Keratinocyte (primary cell): ENCODE results near the gene LRRC4. TPM values are rescaled to one million over a fixed set of nuclear protein-coding genes. Genes with fewer than 3 reads are reported as not detected.

Source experiments
- DNase-seq: peaks from one replicate; pipeline ENCODE4 v3.0.0-alpha.2; 2011; ENCODE audit warnings: low read depth, missing footprints, low spot score
- FAIRE-seq: peaks from 2 replicates; lab custom pipeline; 2011; peaks lifted over from hg19 to GRCh38; lab: Jason Lieb, UNC
- H2AFZ ChIP-seq: 2 replicates; pipeline ENCODE4 v1.6.0; 2012; ENCODE audit warnings: low read length, control low read depth, inconsistent platforms; ENCODE audit not compliant: control insufficient read depth
- H3K27ac ChIP-seq: 2 replicates; pipeline ENCODE4 v1.5.1; 2011; ENCODE audit warnings: low read length; ENCODE audit not compliant: control insufficient read depth, insufficient read depth
- H3K27me3 ChIP-seq: 3 replicates; pipeline ENCODE4 v1.6.0; 2011; ENCODE audit warnings: low read length; ENCODE audit not compliant: control insufficient read depth, insufficient read depth; ENCODE audit errors: extremely low read depth
- H3K36me3 ChIP-seq, 2 experiments: 2 replicates in 1 of 2; 3 replicates in 1 of 2; pipeline ENCODE4 v1.5.1; 2011; ENCODE audit warnings: low read length in 2 of 2, mild to moderate bottlenecking in 1 of 2; ENCODE audit not compliant: control insufficient read depth in 2 of 2, insufficient read depth in 2 of 2; ENCODE audit errors: extremely low read depth in 1 of 2
- H3K4me1 ChIP-seq: 3 replicates; pipeline ENCODE4 v1.5.1; 2011; ENCODE audit warnings: low read length; ENCODE audit not compliant: control insufficient read depth, insufficient read depth; ENCODE audit errors: extremely low read depth
- H3K4me2 ChIP-seq: 3 replicates; pipeline ENCODE4 v1.6.0; 2011; ENCODE audit warnings: low read depth, low read length; ENCODE audit not compliant: control insufficient read depth, insufficient read depth; ENCODE audit errors: extremely low read depth
- H3K4me3 ChIP-seq, 3 experiments: fragments of 200-600 bp in 1 of 3; sonication (generic) in 1 of 3; 2 replicates in 2 of 3; 3 replicates in 1 of 3; pipeline ENCODE4 v1.5.1; 2011 to 2016; ENCODE audit warnings: low read length in 3 of 3, mild to moderate bottlenecking in 3 of 3, control low read depth in 2 of 3, inconsistent platforms in 1 of 3, low read depth in 1 of 3, mixed read lengths in 1 of 3, mixed run types in 1 of 3, moderate library complexity in 1 of 3; ENCODE audit not compliant: control insufficient read depth in 2 of 3, insufficient read depth in 2 of 3; ENCODE audit errors: extremely low read depth in 1 of 3
- H3K79me2 ChIP-seq: 2 replicates; pipeline ENCODE4 v1.6.0; 2012; ENCODE audit warnings: low read length; ENCODE audit not compliant: control insufficient read depth, insufficient read depth
- H3K9ac ChIP-seq: 3 replicates; pipeline ENCODE4 v1.6.0; 2011; ENCODE audit warnings: low read length; ENCODE audit not compliant: control insufficient read depth, insufficient read depth; ENCODE audit errors: extremely low read depth
- H3K9me1 ChIP-seq: 3 replicates; pipeline ENCODE4 v1.6.0; 2011; ENCODE audit warnings: low read length; ENCODE audit not compliant: control insufficient read depth, insufficient read depth; ENCODE audit errors: extremely low read depth
- H3K9me3 ChIP-seq: 2 replicates; pipeline ENCODE4 v1.5.1; 2012; ENCODE audit warnings: low read depth, low read length; ENCODE audit not compliant: control insufficient read depth
- H4K20me1 ChIP-seq: 3 replicates; pipeline ENCODE4 v1.6.0; 2011; ENCODE audit warnings: low read length; ENCODE audit not compliant: control insufficient read depth, insufficient read depth; ENCODE audit errors: extremely low read depth
- EZH2 ChIP-seq: IDR thresholded peaks from one replicate; pipeline ENCODE4 v1.6.1; 2012; ENCODE audit warnings: inconsistent platforms, mild to moderate bottlenecking, low read length, moderate library complexity
- dilution Hi-C: fragments of 300-500 bp; cut with MboI; formaldehyde crosslinking; loops from one replicate; pipeline ENCODE4 v1.7.0; 2020; ENCODE audit warnings: low sequenced_read_pairs; ENCODE audit not compliant: extremely low pct_ligation_motif_present
- polyA plus RNA-seq, 5 experiments: library from polyadenylated mRNA; depleted of rRNA in 3 of 5; stranded (reverse) in 3 of 5; stranded (forward) in 1 of 5; unstranded in 1 of 5; fragments of >200 nt; gene quantifications; 1 replicate in 1 of 5; 2 replicates in 3 of 5; 3 replicates in 1 of 5; pipeline versions ENCODE4 v1.2.1 to v1.2.3, GENCODE V29; 2011 to 2012; ENCODE audit warnings: missing spikeins in 2 of 5, low read depth in 1 of 5, low replicate concordance in 1 of 5
- TF ChIP-seq, protein P1 (sequence below), 3 experiments: IDR thresholded peaks in 1 of 3; conservative IDR thresholded peaks in 1 of 3; optimal IDR thresholded peaks in 1 of 3; 2 replicates in 2 of 3; 3 replicates in 1 of 3; pipeline versions ENCODE3 to v1.5.1; 2011; ENCODE audit warnings: low read length in 3 of 3, mild to moderate bottlenecking in 3 of 3, moderate library complexity in 2 of 3, control low read depth in 1 of 3, inconsistent platforms in 1 of 3; ENCODE audit not compliant: insufficient read depth in 2 of 3; ENCODE audit errors: extremely low read depth in 1 of 3

Gene LRRC4
- polyA plus RNA-seq, 1 donor (not counting 4 experiments of a cell fraction or from before 2014, with no cell fraction given), result 0.07 TPM

GRCh38 chr7:128000048-128000447 lies 31.2 kb downstream of the LRRC4 start:
- H3K36me3 ChIP-seq, result peaks cover 0 to 14% of the 10 kb centered on the region in 2 experiments
- H3K79me2 ChIP-seq, result no peaks in the 10 kb centered on the region
- DNase-seq (no peak), FAIRE-seq (no peak)
- H3K9me1 ChIP-seq, result no peaks in the 10 kb centered on the region
- dilution Hi-C loops, result no loop called here
- H3K27ac ChIP-seq, result no peak overlapping the region
- H2AFZ ChIP-seq, result no peak overlapping the region
- H4K20me1 ChIP-seq, result no peaks in the 10 kb centered on the region
- H3K9ac ChIP-seq, result no peak overlapping the region
- H3K27me3 ChIP-seq, result no peaks in the 10 kb centered on the region
- H3K4me1 ChIP-seq, result no peaks in the 10 kb centered on the region
- TF ChIP-seq, protein P1, sequence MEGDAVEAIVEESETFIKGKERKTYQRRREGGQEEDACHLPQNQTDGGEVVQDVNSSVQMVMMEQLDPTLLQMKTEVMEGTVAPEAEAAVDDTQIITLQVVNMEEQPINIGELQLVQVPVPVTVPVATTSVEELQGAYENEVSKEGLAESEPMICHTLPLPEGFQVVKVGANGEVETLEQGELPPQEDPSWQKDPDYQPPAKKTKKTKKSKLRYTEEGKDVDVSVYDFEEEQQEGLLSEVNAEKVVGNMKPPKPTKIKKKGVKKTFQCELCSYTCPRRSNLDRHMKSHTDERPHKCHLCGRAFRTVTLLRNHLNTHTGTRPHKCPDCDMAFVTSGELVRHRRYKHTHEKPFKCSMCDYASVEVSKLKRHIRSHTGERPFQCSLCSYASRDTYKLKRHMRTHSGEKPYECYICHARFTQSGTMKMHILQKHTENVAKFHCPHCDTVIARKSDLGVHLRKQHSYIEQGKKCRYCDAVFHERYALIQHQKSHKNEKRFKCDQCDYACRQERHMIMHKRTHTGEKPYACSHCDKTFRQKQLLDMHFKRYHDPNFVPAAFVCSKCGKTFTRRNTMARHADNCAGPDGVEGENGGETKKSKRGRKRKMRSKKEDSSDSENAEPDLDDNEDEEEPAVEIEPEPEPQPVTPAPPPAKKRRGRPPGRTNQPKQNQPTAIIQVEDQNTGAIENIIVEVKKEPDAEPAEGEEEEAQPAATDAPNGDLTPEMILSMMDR (optimal IDR thresholded peaks at IDR 0.05 in 1 of 3, IDR thresholded peaks at IDR 0.05 in 1 of 3, conservative IDR thresholded peaks at IDR 0.05 in 1 of 3; ENCODE audit: extremely low read depth in 1 of 3, insufficient read depth in 2 of 3, low read length in 3 of 3), result no peak
- no peak for TF ChIP-seq EZH2
- H3K4me2 ChIP-seq, result no peak overlapping the region
- no peaks in the 10 kb centered on the region for H3K9me3 ChIP-seq
- H3K4me3 ChIP-seq, result no peak overlapping the region

GRCh38 chr7:127998671-127999070 lies 32.6 kb downstream of the LRRC4 start:
- Histone ChIP-seq H3K9ac (no peak overlapping the region), H3K4me2 (no peak overlapping the region), H2AFZ (no peak overlapping the region), H3K9me3 (no peaks in the 10 kb centered on the region), H4K20me1 (no peaks in the 10 kb centered on the region), H3K9me1 (no peaks in the 10 kb centered on the region), H3K27ac (no peak overlapping the region), H3K4me3 (no peak overlapping the region), H3K27me3 (no peaks in the 10 kb centered on the region), H3K4me1 (no peaks in the 10 kb centered on the region), H3K36me3 (peaks cover 2 to 20% of the 10 kb centered on the region in 2 experiments), H3K79me2 (no peaks in the 10 kb centered on the region)
- DNase-seq (no peak), FAIRE-seq (no peak)
- TF ChIP-seq, protein P1 (optimal IDR thresholded peaks at IDR 0.05 in 1 of 3, IDR thresholded peaks at IDR 0.05 in 1 of 3, conservative IDR thresholded peaks at IDR 0.05 in 1 of 3; ENCODE audit: extremely low read depth in 1 of 3, insufficient read depth in 2 of 3, low read length in 3 of 3), result no peak
- no peak for TF ChIP-seq EZH2
- dilution Hi-C loops, result no loop called here
